Measurements from ENCODE around the gene HOXD11. TPM values are rescaled to one million over a fixed set of nuclear protein-coding genes. Genes with fewer than 3 reads are reported as not detected.
A peak's percentile ranks its signal among the peaks of the same experiment; 100 is the strongest.

Gene HOXD11
- total and polyA plus RNA-seq, 2 experiments from 2014 or later, result 28.4 to 30.0 TPM

DNA sequence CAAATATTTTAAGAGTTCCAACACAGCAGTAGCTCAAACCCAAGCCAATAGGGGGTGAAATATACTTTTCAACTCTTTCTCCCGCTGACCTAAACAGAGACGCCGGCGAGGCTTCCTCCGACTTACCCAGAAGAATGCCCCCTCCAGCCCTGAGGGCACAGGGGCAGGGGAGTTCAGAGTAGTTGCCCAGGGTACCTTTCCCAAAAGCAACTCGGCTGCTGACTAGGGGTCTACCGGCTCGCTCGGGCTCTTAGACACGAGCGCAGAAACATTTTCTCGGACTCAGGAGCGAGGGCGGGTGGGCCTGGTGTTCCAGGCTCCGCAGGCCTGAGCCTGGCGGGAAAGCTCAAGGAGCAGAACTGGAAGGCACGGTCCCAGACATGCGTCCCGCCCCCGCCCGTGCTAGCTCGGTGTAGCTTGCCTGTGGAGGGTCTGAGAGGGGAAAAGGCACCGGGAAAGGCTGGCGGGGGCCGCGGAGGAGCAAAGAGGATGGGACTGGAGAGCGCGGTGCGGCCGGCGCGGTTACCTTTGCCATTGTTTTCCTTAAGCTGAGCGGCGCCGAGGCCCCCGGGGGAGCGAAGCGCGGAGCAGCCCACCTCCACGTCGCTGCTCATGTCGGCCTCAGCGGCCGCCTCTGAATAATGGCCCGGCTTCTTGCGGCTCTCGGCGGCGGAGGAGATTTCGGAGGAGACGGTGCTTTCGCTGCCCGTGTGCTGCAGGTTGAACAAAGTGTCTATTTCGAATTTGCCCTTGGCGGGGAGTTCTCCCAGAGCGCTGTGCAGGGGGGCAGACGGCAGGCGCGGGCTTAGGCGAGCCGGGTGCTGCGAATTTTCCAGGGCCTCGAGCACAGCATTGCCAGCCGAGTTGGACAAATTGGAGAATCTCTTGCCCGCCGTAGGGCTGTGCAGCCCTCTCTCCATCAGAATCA lies 24.0 kb upstream of the HOXD11 start:
- Histone ChIP-seq H3K4me3 (no peak overlapping the region), H3K9me3 (ENCODE audit: low read depth) (no peaks in the 10 kb centered on the region), H2AFZ (no peak overlapping the region), H3F3A (ENCODE audit: insufficient read depth) (no peaks in the 10 kb centered on the region), H3K79me2 (ENCODE audit: insufficient read depth) (no peaks in the 10 kb centered on the region), H3K27ac (no peak overlapping the region), H3K27me3 (replicated peaks; ENCODE audit: insufficient read depth) (peaks cover 80% of the 10 kb centered on the region), H3K9me2 (ENCODE audit: insufficient read depth) (no peaks in the 10 kb centered on the region), H3K9ac (no peak overlapping the region), H3K4me2 (ENCODE audit: unreplicated experiment) (no peak overlapping the region), H3K36me3 (ENCODE audit: low read depth) (no peaks in the 10 kb centered on the region), H3K4me1 (ENCODE audit: insufficient read depth) (no peaks in the 10 kb centered on the region), H4K20me1 (ENCODE audit: insufficient read depth) (no peaks in the 10 kb centered on the region)
- in situ Hi-C loops (cut with MboI), result no loop called here
- 14 to 16% methylated on average over 57 to 66 of the region's 66 CpGs for WGBS, 2 experiments (ENCODE audit: low coverage in 1 of 2, low lambda C conversion rate in 2 of 2, missing lambda C conversion rate in 2 of 2)
- DNase-seq, result no peak
- TF ChIP-seq EZH2 (IDR thresholded peaks at IDR 0.05; ENCODE audit: insufficient read depth, poor library complexity, severe bottlenecking), result peak; percentile 48
- TF ChIP-seq EZH2phosphoT487 (IDR thresholded peaks at IDR 0.05; ENCODE audit: insufficient read depth, low read depth), result no peak

DNA sequence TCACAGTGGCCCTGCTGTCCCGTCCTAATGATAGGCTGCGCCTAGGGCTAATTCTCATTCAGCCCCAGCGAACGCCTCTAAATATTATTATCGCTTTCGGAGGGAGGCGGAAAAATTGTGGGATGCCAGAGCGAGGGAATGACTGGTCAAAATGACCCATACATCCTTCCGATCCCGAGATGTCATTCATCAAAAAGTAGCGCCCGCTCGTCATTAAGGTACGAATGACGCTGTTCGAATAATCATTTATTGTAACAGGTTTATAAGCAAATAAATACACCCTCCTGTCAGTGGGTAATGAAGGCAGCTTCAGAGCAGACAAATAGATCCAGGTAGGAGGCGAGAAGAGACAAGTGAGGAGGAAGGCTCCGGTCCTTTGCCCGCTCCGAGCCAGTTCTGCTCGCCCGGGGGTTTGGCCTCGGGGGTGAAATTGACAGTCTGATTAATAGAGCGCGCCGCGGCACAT lies 23.3 kb upstream of the HOXD11 start, which contains the start of gene EVX2:
Gene EVX2, minus strand, starts transcription at position 167 of the 466 bp plus-strand sequence. CDS start 186 bp downstream, outside the sequence.
- 40 to 44% methylated on average over 27 of the region's 27 CpGs for WGBS, 2 experiments (ENCODE audit: low coverage in 1 of 2, low lambda C conversion rate in 2 of 2, missing lambda C conversion rate in 2 of 2)
- Histone ChIP-seq H3K27me3 (replicated peaks; ENCODE audit: insufficient read depth) (peaks cover 73% of the 10 kb centered on the region), H3K4me3 (no peak within 1 kb of the TSS), H3K4me1 (ENCODE audit: insufficient read depth) (no peaks in the 10 kb centered on the region), H3K4me2 (ENCODE audit: unreplicated experiment) (peak within 1 kb of the TSS; percentile 15), H3K9me2 (ENCODE audit: insufficient read depth) (no peaks in the 10 kb centered on the region), H3K79me2 (ENCODE audit: insufficient read depth) (no peaks in the 10 kb centered on the region), H3K9ac (no peak within 1 kb of the TSS), H3F3A (ENCODE audit: insufficient read depth) (no peaks in the 10 kb centered on the region), H4K20me1 (ENCODE audit: insufficient read depth) (no peaks in the 10 kb centered on the region), H3K9me3 (ENCODE audit: low read depth) (no peaks in the 10 kb centered on the region), H2AFZ (no peak within 1 kb of the TSS), H3K36me3 (ENCODE audit: low read depth) (no peaks in the 10 kb centered on the region), H3K27ac (no peak within 1 kb of the TSS)
- no peak for DNase-seq
- in situ Hi-C loops (cut with MboI), result no loop called here
- peak; percentile 82 for TF ChIP-seq EZH2 (IDR thresholded peaks at IDR 0.05; ENCODE audit: insufficient read depth, poor library complexity, severe bottlenecking)
- TF ChIP-seq EZH2phosphoT487 (IDR thresholded peaks at IDR 0.05; ENCODE audit: insufficient read depth, low read depth), result 0 out of 2 replicates have a peak, but pooled peaks have one; percentile 21

DNA sequence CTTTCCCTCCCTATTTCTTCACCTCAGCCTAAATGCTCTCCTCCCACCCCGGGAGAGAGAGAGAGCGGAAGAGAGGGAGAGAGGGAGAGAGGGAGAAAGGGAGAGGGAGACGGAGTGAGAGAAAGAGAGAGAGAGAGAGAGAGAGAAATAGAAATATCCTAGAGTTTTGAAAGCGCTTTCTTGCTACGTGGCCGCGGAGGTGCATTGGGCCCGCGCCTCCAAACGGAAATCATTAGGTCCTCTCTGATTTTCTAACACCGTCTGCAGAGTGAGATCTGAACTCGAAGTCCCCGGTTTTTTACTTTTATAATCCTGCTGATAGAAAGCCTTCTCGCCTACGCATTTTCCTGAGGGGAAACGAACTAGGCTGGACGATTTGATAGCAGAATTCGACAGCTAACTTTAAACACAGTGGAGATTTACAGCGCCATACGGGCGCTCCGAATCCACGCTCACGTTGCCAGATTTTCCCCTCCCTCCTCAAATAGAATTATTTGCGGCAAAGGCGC lies 22.4 kb upstream of the HOXD11 start:
- no peak overlapping the region for H3K27ac ChIP-seq
- H3K9me3 ChIP-seq (ENCODE audit: low read depth), result no peaks in the 10 kb centered on the region
- H3K4me2 ChIP-seq (ENCODE audit: unreplicated experiment), result peak overlapping the region; percentile 15
- H3K79me2 ChIP-seq (ENCODE audit: insufficient read depth), result no peaks in the 10 kb centered on the region
- H3K4me1 ChIP-seq (ENCODE audit: insufficient read depth), result no peaks in the 10 kb centered on the region
- peak; percentile 96 for TF ChIP-seq EZH2 (IDR thresholded peaks at IDR 0.05; ENCODE audit: insufficient read depth, poor library complexity, severe bottlenecking)
- peak; percentile 60; the same call in 1 of the 2 replicates for TF ChIP-seq EZH2phosphoT487 (IDR thresholded peaks at IDR 0.05; ENCODE audit: insufficient read depth, low read depth)
- in situ Hi-C loops (cut with MboI), result no loop called here
- H3K9ac ChIP-seq, result no peak overlapping the region
- no peaks in the 10 kb centered on the region for H3K36me3 ChIP-seq (ENCODE audit: low read depth)
- no peaks in the 10 kb centered on the region for H4K20me1 ChIP-seq (ENCODE audit: insufficient read depth)
- peak; percentile 50 for DNase-seq
- 7 to 8% methylated on average over 25 to 26 of the region's 26 CpGs for WGBS, 2 experiments (ENCODE audit: low coverage in 1 of 2, low lambda C conversion rate in 2 of 2, missing lambda C conversion rate in 2 of 2)
- peaks cover 69% of the 10 kb centered on the region for H3K27me3 ChIP-seq (replicated peaks; ENCODE audit: insufficient read depth)
- no peaks in the 10 kb centered on the region for H3F3A ChIP-seq (ENCODE audit: insufficient read depth)
- no peaks in the 10 kb centered on the region for H3K9me2 ChIP-seq (ENCODE audit: insufficient read depth)
- H3K4me3 ChIP-seq, result no peak overlapping the region
- H2AFZ ChIP-seq, result no peak overlapping the region

DNA sequence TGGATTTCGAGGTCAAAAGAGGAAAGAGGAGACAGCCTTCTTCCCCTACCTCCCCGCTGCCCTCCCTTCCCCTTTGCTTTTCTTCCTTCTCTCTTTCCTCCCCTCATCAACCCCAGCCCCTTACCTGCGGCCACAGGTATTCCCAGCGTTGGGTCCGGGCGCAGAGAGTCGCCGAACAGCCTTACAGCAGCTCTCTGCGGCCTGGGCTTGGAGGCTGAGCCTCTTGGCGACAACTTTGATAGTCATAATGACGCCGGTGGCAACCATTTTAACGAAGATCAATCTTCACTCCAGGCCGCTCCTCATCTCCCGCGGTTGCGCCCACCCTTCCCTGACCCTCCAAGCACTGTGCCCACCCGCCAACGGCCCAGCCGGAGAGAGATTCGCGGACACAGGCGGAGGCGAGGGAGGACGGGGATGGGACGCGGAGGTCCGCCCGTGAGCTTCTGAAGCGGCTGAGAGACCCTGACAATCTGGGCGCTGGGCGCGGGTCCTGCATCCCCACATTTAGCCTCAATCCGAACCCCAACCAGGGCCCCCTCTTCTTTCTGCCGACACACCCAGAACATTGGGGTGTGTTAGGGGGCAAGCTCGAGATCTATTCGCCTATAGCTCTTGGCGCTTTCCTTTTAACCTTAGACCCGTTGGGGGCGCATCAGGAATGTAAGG lies 21.8 kb upstream of the HOXD11 start:
- peaks cover 73% of the 10 kb centered on the region for H3K27me3 ChIP-seq (replicated peaks; ENCODE audit: insufficient read depth)
- 0 out of 2 replicates have a peak overlapping the region, but pooled peaks have one; percentile 46 for H3K4me3 ChIP-seq
- no peaks in the 10 kb centered on the region for H3F3A ChIP-seq (ENCODE audit: insufficient read depth)
- no peak overlapping the region for H3K4me2 ChIP-seq (ENCODE audit: unreplicated experiment)
- no peaks in the 10 kb centered on the region for H3K9me3 ChIP-seq (ENCODE audit: low read depth)
- H4K20me1 ChIP-seq (ENCODE audit: insufficient read depth), result no peaks in the 10 kb centered on the region
- H3K36me3 ChIP-seq (ENCODE audit: low read depth), result no peaks in the 10 kb centered on the region
- no peak overlapping the region for H3K27ac ChIP-seq
- DNase-seq, result no peak
- no peak overlapping the region for H3K9ac ChIP-seq
- no peaks in the 10 kb centered on the region for H3K4me1 ChIP-seq (ENCODE audit: insufficient read depth)
- H2AFZ ChIP-seq, result no peak overlapping the region
- WGBS, 2 experiments (ENCODE audit: low coverage in 1 of 2, low lambda C conversion rate in 2 of 2, missing lambda C conversion rate in 2 of 2), result 23 to 24% methylated on average over 35 to 39 of the region's 40 CpGs
- no peaks in the 10 kb centered on the region for H3K79me2 ChIP-seq (ENCODE audit: insufficient read depth)
- no peak for TF ChIP-seq EZH2 (IDR thresholded peaks at IDR 0.05; ENCODE audit: insufficient read depth, poor library complexity, severe bottlenecking)
- TF ChIP-seq EZH2phosphoT487 (IDR thresholded peaks at IDR 0.05; ENCODE audit: insufficient read depth, low read depth), result no peak
- H3K9me2 ChIP-seq (ENCODE audit: insufficient read depth), result no peaks in the 10 kb centered on the region
- in situ Hi-C loops (cut with MboI), result no loop called here

Measured in GM23248 (cell line).